Neural cell (in vitro differentiated cells): ENCODE data around the gene TM9SF4. TPM values are rescaled to one million over a fixed set of nuclear protein-coding genes. Genes with fewer than 3 reads are reported as not detected.

Source experiments
- H2AFZ ChIP-seq: fragments of 200-600, 300-800 bp; sonication (generic), shearing (Covaris generic); 2 replicates; pipeline ENCODE4 v1.6.0; 2014; ENCODE audit warnings: low read depth, mild to moderate bottlenecking, antibody characterized with exemption, low read length, moderate library complexity
- H3F3A ChIP-seq: fragments of 200-600 bp; shearing (Covaris generic); 2 replicates; pipeline ENCODE4 v1.6.1; 2016; ENCODE audit warnings: mild to moderate bottlenecking, moderate library complexity, mixed read lengths, antibody characterized with exemption, low read length; ENCODE audit not compliant: insufficient read depth, poor library complexity, severe bottlenecking
- H3K27ac ChIP-seq: fragments of 200-600, 300-800 bp; sonication (generic), shearing (Covaris generic); 2 replicates; pipeline ENCODE4 v1.5.1; 2014; ENCODE audit warnings: mild to moderate bottlenecking, low read length, moderate library complexity
- H3K27me3 ChIP-seq: fragments of 300-800, 200-600 bp; sonication (generic), shearing (Covaris generic); 2 replicates; pipeline ENCODE4 v1.6.0; 2014; ENCODE audit warnings: mild to moderate bottlenecking, low read depth, low read length, moderate library complexity; ENCODE audit not compliant: insufficient read depth
- H3K36me3 ChIP-seq: fragments of 300-800, 200-600 bp; sonication (generic), shearing (Covaris generic); 2 replicates; pipeline ENCODE4 v1.5.1; 2014; ENCODE audit warnings: mild to moderate bottlenecking, antibody characterized with exemption, low read length, moderate library complexity; ENCODE audit not compliant: insufficient read depth
- H3K4me2 ChIP-seq: fragments of 300-800, 200-600 bp; sonication (generic), shearing (Covaris generic); 2 replicates; pipeline ENCODE4 v1.6.0; 2014; ENCODE audit warnings: mild to moderate bottlenecking, low read length
- H3K4me3 ChIP-seq: fragments of 300-800, 200-600 bp; sonication (generic), shearing (Covaris generic); 2 replicates; pipeline ENCODE4 v1.5.1; 2014; ENCODE audit warnings: mild to moderate bottlenecking, low read length, moderate library complexity
- H3K79me2 ChIP-seq: fragments of 200-600 bp; shearing (Covaris generic); replicated peaks from 2 replicates; pipeline ENCODE4 v1.6.0; 2014; ENCODE audit warnings: mild to moderate bottlenecking, low read length, moderate library complexity; ENCODE audit not compliant: insufficient read depth
- H3K9ac ChIP-seq: fragments of 300-800, 200-600 bp; sonication (generic), shearing (Covaris generic); 2 replicates; pipeline ENCODE4 v1.6.1; 2016; ENCODE audit warnings: mild to moderate bottlenecking, low read length, mixed read lengths
- H3K9me2 ChIP-seq: fragments of 200-600 bp; shearing (Covaris generic); 2 replicates; pipeline ENCODE4 v1.6.1; 2016; ENCODE audit warnings: mild to moderate bottlenecking, low read length, mixed read lengths; ENCODE audit not compliant: insufficient read depth
- H3K9me3 ChIP-seq: fragments of 200-600, 300-800 bp; sonication (generic), shearing (Covaris generic); 2 replicates; pipeline ENCODE4 v1.6.1; 2016; ENCODE audit warnings: mild to moderate bottlenecking, mixed run types, low read length, moderate library complexity, mixed read lengths
- H4K20me1 ChIP-seq: fragments of 200-600 bp; shearing (Covaris generic); 2 replicates; pipeline ENCODE4 v1.6.1; 2016; ENCODE audit warnings: mild to moderate bottlenecking, mixed run types; ENCODE audit not compliant: insufficient read depth
- EP300 ChIP-seq: fragments of 450-650 bp; conservative IDR thresholded peaks from 2 replicates; pipeline ENCODE4 v1.6.1; 2014; ENCODE audit warnings: antibody characterized with exemption, mild to moderate bottlenecking, moderate library complexity; ENCODE audit not compliant: poor library complexity, severe bottlenecking
- EZH2 ChIP-seq: fragments of 200-600, 300-800 bp; shearing (Covaris generic), sonication (generic); IDR thresholded peaks from 2 replicates; pipeline ENCODE4 v1.6.1; 2014; ENCODE audit warnings: antibody characterized with exemption, low read length, borderline replicate concordance, mild to moderate bottlenecking; ENCODE audit not compliant: insufficient read depth, poor library complexity, severe bottlenecking
- MXI1 ChIP-seq: fragments of 450-650 bp; conservative IDR thresholded peaks from 2 replicates; pipeline ENCODE4 v1.6.1; 2014; ENCODE audit warnings: antibody characterized with exemption, mild to moderate bottlenecking; ENCODE audit not compliant: poor library complexity, severe bottlenecking
- POLR2AphosphoS5 ChIP-seq: IDR thresholded peaks from 2 replicates; pipeline ENCODE4 v1.6.1; 2012
- RAD21 ChIP-seq: fragments of 450-650 bp; conservative IDR thresholded peaks from 2 replicates; pipeline ENCODE4 v1.6.1; 2014; ENCODE audit warnings: antibody characterized with exemption, mild to moderate bottlenecking, moderate library complexity
- SMC3 ChIP-seq: fragments of 450-650 bp; conservative IDR thresholded peaks from 2 replicates; pipeline ENCODE4 v1.6.1; 2014; ENCODE audit warnings: antibody characterized with exemption, mild to moderate bottlenecking, moderate library complexity; ENCODE audit not compliant: poor library complexity
- TAF1 ChIP-seq: IDR thresholded peaks from 2 replicates; pipeline ENCODE4 v1.6.1; 2012; ENCODE audit warnings: low read depth
- polyA plus RNA-seq: library from polyadenylated mRNA; depleted of rRNA; stranded (reverse); fragments of >200 nt; gene quantifications from 2 replicates; pipeline ENCODE4 v1.2.3, GENCODE V29; 2014
- TF ChIP-seq, protein P1 (sequence below): IDR thresholded peaks from 2 replicates; pipeline ENCODE4 v1.6.1; 2012; ENCODE audit warnings: borderline replicate concordance
- TF ChIP-seq, protein P2 (sequence below): fragments of 450-650 bp; IDR thresholded peaks from 2 replicates; pipeline ENCODE4 v1.5.1; 2014; ENCODE audit warnings: antibody characterized with exemption, mild to moderate bottlenecking, moderate library complexity; ENCODE audit not compliant: poor library complexity, severe bottlenecking

The TM9SF4 gene
- polyA plus RNA-seq, 1 donor from 2014 or later: 18.3 TPM

DNA sequence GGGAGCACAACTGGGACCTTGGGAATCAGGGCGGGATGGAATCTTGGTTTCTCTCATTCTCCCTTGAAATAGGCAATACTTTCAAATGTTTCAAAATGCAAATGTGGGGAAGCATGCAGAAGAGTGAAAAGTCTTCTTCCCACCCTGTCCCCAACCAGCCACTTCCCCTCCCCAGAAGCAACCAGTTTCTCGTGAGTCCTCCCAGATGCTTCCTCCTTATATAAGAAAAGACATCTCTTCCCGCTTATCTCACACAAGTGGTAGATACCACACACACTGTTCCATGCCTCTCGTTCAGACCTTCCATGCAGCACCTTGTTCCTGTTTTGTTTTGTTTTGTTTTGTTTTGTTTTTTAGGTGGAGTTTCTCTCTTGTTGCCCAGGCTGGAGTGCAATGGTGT is 32.3 kb upstream of the TM9SF4 start:
- no peak overlapping the region for H3K4me3 ChIP-seq
- no peaks in the 10 kb centered on the region for H3F3A ChIP-seq
- no peaks in the 10 kb centered on the region for H3K9me3 ChIP-seq
- H3K27ac ChIP-seq: no peak overlapping the region
- no peaks in the 10 kb centered on the region for H3K36me3 ChIP-seq
- no peaks in the 10 kb centered on the region for H3K9me2 ChIP-seq
- no peak overlapping the region for H3K9ac ChIP-seq
- H2AFZ ChIP-seq: no peak overlapping the region
- no peaks in the 10 kb centered on the region for H4K20me1 ChIP-seq
- H3K27me3 ChIP-seq: no peaks in the 10 kb centered on the region
- TF ChIP-seq, protein P1, sequence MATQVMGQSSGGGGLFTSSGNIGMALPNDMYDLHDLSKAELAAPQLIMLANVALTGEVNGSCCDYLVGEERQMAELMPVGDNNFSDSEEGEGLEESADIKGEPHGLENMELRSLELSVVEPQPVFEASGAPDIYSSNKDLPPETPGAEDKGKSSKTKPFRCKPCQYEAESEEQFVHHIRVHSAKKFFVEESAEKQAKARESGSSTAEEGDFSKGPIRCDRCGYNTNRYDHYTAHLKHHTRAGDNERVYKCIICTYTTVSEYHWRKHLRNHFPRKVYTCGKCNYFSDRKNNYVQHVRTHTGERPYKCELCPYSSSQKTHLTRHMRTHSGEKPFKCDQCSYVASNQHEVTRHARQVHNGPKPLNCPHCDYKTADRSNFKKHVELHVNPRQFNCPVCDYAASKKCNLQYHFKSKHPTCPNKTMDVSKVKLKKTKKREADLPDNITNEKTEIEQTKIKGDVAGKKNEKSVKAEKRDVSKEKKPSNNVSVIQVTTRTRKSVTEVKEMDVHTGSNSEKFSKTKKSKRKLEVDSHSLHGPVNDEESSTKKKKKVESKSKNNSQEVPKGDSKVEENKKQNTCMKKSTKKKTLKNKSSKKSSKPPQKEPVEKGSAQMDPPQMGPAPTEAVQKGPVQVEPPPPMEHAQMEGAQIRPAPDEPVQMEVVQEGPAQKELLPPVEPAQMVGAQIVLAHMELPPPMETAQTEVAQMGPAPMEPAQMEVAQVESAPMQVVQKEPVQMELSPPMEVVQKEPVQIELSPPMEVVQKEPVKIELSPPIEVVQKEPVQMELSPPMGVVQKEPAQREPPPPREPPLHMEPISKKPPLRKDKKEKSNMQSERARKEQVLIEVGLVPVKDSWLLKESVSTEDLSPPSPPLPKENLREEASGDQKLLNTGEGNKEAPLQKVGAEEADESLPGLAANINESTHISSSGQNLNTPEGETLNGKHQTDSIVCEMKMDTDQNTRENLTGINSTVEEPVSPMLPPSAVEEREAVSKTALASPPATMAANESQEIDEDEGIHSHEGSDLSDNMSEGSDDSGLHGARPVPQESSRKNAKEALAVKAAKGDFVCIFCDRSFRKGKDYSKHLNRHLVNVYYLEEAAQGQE: no peak
- no peak overlapping the region for H3K4me2 ChIP-seq
- no peaks in the 10 kb centered on the region for H3K79me2 ChIP-seq

DNA sequence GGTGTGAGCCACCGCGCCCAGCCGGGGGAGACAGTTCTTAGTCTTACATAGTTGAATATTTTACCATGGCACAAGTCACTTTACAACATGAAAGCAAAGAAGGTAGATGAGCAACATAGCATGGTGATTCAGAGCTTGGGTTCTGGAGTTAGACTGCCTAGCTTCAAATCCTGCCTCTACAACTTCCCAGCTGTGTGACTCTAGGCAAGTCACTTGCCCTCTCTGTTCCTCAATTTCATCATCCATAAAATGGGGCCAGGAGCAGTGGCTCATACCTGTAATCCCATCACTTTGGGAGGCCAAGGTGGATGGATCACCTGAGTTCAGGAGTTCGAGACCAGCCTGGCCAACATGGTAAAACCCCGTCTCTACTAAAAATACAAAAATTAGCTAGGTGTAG is 31.2 kb upstream of the TM9SF4 start:
- H3K4me2 ChIP-seq: no peak overlapping the region
- H2AFZ ChIP-seq: no peak overlapping the region
- no peaks in the 10 kb centered on the region for H3F3A ChIP-seq
- H3K4me3 ChIP-seq: no peak overlapping the region
- H3K27ac ChIP-seq: no peak overlapping the region
- no peaks in the 10 kb centered on the region for H3K9me3 ChIP-seq
- no peak for TF ChIP-seq EZH2
- TF ChIP-seq, protein P1: no peak
- no peak for TF ChIP-seq SMC3
- TF ChIP-seq, protein P2, sequence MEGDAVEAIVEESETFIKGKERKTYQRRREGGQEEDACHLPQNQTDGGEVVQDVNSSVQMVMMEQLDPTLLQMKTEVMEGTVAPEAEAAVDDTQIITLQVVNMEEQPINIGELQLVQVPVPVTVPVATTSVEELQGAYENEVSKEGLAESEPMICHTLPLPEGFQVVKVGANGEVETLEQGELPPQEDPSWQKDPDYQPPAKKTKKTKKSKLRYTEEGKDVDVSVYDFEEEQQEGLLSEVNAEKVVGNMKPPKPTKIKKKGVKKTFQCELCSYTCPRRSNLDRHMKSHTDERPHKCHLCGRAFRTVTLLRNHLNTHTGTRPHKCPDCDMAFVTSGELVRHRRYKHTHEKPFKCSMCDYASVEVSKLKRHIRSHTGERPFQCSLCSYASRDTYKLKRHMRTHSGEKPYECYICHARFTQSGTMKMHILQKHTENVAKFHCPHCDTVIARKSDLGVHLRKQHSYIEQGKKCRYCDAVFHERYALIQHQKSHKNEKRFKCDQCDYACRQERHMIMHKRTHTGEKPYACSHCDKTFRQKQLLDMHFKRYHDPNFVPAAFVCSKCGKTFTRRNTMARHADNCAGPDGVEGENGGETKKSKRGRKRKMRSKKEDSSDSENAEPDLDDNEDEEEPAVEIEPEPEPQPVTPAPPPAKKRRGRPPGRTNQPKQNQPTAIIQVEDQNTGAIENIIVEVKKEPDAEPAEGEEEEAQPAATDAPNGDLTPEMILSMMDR: no peak
- no peak for TF ChIP-seq TAF1
- no peak for TF ChIP-seq EP300
- TF ChIP-seq RAD21: no peak
- no peak for TF ChIP-seq MXI1
- no peak for TF ChIP-seq POLR2AphosphoS5
- no peaks in the 10 kb centered on the region for H3K79me2 ChIP-seq
- H3K9me2 ChIP-seq: no peaks in the 10 kb centered on the region
- no peaks in the 10 kb centered on the region for H3K27me3 ChIP-seq
- no peaks in the 10 kb centered on the region for H3K36me3 ChIP-seq
- H4K20me1 ChIP-seq: no peaks in the 10 kb centered on the region
- no peak overlapping the region for H3K9ac ChIP-seq
